HG03039 (cell line): ENCODE measurements around the gene MYO1D.
A peak's percentile ranks its signal among the peaks of the same experiment; 100 is the strongest.
"Not testable (repeated sequence)": the region's sequence is repeated elsewhere in the genome, so short reads cannot be mapped to it uniquely, and the experiment has no call there.

Source experiments
- ATAC-seq: cut with Tn5 transposase; IDR thresholded peaks from one replicate; pipeline ENCODE4 v1.9.1; 2021; ENCODE audit warnings: mild to moderate bottlenecking, moderate library complexity; ENCODE audit not compliant: unreplicated experiment

MYO1D gene

DNA sequence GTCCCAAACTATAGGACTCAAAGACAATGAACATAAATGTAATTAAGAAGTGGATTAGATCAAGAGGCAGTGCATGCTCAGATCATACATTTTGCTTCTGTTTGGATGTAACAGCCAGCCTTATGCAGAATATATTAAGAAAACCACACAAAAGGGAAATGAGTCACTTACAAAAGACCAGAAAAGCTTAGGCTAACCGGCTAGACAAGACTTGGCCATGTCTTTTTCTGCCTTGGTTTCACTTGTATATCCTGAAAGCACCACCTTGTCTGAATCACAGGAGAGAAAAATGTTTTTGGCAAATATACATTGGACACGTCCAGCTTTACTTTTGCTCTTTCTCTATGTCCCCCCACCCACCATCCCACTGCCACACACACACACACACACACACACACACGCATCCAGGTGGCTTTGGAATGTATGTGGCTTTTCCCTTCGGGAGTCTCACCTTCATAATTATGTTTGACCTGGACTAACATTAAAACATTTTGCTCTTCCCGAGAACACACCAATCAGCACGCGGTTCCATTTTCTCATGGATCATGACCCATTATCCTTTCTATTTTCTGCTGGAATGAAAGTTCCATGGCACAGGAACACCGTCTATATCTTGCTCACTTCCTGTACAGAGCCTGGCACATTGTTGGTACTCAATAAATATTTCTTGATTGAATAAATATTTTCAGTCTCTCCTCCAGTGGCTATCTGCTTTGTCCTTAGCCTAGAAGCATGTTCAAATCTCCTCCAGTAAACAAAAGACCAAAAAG is 325.6 kb downstream of the MYO1D start:
- ATAC-seq, result no peak

DNA sequence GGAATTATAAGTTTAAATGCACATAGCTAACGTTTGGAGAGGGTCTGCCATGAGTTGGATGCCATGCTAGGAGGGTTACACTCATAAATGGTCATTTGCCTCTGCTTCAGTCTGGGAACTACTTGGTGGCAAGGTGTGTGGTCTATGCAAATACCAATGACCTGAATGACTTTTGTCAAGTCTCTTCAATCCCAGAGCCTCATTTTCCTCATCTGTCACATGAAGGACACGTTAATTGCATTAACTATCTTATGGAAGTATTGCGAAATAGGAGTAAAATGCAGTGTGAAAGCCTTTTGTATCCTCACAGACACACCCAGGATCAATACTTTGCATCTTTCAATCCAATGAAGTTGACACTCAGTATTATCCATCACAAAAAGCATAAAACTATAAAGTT is 327.4 kb downstream of the MYO1D start:
- ATAC-seq, result no peak

DNA sequence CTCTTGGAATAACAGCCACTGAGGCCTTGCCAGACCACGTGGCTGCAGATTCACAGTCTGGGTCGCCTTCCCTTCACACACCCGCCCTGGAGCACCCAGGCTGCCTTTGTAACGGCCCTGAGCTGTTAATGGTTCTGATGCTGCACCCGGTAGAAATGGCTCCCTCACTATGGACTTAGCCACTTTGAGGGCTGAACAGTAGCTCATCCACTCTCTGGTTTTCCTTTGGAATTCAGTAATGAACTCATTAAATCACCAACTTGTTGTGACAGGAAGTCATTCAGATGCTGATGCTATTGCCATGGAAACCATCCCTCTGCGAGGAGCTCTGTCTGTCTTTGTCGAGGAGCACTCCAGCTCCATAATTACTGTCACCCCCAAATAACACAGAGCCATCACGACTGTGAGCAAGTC is 330.9 kb downstream of the MYO1D start:
- no peak for ATAC-seq

DNA sequence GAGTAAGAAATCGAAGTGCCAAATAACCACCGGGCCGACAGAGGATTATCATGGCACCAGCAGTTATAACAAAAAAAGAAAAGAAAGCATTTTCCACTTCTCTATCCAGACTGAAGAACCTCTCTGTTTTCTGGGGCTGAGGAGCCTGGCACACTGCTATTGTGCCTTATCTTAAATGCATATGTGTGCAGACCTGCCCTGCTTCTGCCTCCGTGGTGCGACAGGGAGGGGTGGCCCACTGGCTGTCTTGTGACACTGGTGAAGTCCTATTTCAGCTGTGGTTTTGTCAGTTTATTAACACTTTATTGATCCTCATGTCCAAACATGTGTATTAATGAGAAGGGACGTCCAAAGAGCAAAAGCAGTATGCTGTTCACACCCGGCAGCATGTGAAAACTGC is 334.7 kb downstream of the MYO1D start:
- ATAC-seq, result no peak

DNA sequence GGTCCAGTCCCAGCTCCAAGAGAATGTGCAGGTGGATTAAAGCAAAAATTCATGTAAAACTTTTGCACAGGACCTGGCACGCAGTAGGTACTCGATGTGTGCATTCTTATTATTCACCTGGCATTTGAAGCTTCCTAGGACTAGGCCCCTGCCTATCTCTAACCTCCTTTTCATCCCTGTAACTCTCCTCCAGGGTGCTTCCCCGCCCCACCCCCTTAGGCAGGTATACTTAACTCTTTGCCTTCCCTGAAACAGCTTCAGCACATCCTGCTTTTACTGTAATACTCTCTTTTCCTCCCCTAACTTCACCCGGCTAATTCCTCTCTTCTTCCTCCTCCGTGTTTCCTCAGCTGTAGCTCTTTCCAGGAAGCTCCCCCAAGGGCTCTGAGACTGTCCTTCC is 335.3 kb downstream of the MYO1D start:
- no peak for ATAC-seq

DNA sequence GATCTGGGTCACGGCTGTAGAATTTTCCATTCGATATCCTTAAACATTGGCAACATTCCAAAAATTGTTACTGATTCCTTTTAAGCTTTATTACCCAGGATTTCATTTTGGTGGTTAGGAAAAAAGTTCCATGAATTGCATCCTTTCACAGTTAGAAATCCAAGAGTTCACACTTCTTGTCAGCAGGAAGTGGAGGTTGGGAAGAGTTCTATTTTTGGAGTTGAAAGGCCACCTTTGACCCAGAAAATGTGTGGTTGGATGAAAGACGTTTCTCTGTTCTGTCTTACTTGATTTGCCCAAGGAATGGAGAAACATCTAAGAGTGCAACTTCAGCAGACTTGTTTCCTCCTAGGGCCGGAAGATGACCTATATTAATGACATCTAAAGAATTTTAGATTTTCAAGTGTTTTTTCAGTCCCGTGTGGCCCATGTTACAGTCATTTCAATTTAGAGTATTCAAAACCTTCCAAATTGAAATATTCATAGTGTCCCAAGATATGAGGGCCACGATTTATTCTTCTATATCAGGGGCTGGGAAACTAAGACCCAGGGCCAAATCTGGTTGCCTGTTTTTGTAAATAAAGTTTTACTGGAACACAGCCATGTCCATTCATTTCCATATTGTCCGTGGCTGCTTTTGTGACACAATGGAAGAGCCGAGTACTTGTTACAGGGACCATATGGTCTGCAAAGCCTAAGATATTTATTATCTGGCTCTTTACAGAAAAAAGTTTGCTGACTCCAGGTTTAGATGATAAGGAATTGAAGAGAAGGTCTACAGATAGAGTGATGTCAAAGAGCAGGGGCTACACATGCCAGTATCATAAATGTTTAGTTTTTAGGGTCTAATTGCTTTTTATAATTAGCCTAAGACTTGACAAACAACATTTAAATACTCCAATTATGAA is 339.9 kb downstream of the MYO1D start:
- no peak for ATAC-seq

DNA sequence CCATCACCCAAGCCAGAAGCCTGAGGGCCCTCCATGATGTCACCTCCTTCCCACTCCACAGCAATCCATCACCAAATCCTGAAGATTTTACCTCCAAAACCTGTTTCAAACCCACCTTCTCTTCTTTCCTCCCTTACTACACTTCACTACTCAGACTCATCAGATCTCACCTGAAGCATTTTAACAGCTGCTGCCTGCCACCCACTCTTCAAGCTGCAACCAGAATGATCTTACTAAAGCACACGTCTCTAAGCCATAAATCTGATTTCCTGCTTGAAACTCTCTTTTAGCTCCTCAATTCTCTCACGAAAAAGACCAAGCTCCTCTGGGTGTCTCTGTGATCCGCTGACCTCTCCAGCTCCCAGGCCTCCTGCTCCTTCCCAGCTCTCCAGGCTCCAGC is 343.6 kb downstream of the MYO1D start:
- ATAC-seq, result no peak

DNA sequence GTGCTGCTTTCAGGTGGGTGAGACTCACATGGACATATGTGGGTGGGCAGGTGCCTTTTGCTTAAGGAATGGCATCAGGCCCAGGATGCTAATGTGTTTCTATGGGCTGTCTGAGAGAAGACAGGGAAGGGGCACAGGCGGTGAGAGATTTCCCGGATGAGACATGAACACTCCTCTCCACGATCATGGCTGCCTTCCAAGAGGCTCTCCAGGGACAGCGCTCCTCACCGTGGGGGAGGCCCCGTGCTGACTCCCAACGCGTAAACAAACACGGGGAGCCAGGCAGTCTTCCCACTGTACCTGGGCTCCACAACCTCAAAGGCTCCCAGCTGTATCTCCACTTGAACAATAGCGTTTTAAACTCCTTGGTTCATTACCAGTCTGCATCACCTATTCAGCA is 347.3 kb downstream of the MYO1D start:
- ATAC-seq, result no peak

DNA sequence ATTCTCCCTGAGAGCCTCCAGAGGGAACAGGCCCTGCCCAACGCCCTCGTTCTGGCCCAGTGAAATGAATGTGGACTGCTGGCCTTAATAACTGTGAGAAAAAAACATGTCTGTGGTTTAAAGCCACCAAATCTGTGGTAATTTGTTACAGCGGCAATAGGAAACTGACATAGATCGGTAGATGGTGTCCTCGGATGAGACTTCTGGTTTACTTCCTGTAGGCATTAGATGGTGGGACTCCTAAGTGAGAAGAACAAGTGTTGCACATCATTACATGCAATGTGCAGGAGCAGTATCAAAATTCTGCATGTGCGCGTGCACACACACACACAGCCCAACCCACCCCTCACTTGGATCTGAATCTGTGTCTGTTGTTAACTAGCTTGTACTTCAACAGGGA is 348.1 kb downstream of the MYO1D start:
- no peak for ATAC-seq

DNA sequence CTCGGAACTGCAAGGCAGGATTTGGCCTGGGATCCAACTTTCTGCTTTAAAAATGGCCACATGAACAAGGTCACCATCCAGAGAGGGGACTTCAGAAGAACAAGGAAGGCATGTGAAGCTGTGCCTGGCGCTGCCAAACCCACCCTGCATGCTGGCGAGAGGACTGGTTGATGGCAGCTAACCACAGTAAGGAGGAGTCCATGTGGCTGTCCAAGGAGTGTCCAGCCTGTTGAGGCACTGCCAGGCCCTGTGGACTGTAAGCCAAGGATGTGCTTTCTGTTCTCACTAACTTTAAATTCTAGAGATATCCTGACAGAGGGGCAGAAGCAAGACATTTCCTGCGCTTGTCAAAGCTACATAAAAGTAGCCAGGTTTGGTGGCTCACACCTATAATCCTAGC is 349.8 kb downstream of the MYO1D start:
- ATAC-seq, result no peak

DNA sequence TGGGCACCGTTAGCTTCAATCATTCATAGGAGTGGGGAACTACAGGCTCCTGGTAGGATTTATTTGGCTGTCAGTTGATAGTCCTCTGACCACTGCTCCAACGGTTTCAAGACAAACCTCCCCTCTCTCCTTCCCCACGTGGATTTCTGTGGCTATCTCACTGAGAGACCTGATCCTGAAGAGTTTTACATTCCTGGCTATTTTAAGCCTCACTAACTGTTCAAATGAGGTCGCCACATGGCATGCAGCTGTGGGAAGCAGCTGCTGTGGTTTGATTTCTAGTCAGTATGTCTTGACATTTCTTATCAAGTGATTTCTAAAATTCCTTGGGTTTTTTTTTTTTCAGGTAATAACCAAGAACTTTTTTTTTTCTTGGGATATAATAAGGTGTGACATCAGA is 351.8 kb downstream of the MYO1D start:
- ATAC-seq, result no peak

DNA sequence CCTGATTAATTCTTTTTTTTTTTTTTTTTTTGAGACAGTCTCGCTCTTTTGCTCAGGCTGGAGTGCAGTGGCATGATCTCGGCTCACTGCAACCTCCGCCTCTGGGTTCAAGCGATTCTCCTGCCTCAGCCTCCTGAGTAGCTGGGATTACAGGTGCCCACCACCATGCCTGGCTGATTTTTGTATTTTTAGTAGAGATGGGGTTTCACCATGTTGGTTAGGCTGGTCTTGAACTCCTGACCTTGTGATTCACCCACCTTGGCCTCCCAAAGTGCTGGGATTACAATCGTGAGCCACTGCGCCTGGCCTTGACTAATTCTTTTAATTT is 352.4 kb downstream of the MYO1D start:
- not testable (repeated sequence) for ATAC-seq

DNA sequence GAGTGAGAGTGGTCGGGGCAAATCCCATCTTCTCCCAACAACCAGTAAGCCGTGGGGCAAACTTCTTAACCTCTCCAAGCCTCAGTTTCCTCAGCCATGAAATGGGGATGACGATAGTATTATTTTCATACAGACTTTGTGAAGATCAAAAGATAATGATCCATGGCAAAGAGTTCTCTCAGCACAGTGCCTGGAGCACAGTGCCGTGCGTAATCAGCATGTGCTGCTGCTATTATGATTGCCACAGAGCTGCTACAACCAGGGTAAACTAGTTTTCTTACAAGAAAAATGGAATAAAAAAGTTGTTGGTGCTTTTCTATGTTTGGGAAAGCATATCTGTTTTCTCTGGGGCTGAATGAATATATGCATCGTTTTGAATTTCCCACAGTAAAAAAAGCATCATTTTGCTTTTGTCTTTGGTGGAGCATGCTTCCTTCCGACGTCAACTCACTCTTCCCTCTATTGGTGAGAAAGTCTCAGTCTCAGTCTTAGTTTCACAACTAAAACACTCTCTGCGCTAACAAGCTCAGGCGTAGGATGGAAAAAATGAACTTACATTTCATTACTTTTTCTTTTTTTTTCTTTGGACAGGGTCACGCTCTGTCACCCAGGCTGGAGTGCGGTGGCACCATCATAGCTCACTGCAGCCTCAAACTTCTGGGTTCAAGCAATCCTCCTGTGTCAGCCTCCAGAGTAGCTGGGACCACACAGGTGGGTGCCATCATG is 352.9 kb downstream of the MYO1D start:
- ATAC-seq, result no peak

DNA sequence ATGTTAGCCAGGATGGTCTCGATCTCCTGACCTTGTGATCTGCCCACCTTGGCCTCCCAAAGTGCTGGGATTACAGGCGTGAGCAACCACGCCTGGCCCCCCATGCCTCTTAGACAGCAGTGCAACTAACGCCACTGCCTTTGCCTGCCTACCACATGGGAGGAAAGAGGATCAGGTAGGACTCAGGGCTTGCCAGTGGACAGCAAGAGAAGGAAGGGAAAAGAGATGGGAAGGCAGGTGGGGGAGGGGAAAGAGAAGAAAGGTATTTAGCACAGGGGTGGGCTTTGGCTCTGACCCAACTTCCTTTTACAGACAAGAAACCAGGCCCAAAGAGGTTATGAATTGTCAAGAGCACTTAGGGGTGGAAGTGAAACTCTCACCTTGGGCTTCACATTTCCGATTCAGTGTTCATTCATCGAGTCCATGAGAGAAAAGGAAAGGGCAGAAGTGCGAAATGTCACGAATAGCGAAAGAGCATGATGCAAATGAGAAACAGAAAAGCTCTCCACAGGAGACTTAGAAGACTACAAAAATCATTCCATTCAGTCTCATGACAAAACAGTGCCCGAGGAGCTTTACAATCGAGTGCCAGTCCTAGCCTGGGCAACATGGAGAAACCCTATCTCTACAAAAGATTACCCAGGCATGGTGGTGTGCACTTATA is 353.8 kb downstream of the MYO1D start:
- ATAC-seq, result peak; percentile 42

DNA sequence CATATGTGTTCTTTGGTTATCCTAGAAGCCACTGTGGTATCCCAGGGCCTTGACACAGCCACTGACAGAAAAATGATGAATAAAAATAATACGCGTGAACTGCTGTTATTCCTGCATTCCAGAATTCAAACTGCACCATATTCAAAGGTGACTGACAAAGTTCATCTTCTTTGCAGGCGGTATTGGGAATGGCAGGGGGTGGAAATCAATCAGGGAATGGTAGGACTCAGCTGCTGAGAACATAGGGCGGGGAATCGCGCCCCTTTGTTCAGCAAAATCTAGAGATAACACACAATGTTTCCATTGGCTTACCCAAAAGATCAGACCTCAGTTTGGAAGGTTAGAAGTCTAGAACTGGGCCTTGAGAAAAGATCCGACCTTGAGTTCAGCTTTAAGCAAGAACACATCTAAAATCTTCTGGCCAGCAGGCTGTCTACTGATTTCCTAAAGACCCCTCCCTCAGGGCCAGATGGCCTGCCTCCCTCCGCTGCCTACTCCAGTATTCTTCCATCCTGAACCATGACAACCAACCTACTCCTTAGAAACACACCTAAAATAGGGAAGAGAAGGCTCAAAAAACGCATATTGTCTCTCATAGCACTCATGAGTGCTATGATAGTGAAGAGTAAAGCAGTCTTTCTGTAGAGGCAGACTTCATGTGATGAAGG is 356.1 kb downstream of the MYO1D start:
- no peak for ATAC-seq

DNA sequence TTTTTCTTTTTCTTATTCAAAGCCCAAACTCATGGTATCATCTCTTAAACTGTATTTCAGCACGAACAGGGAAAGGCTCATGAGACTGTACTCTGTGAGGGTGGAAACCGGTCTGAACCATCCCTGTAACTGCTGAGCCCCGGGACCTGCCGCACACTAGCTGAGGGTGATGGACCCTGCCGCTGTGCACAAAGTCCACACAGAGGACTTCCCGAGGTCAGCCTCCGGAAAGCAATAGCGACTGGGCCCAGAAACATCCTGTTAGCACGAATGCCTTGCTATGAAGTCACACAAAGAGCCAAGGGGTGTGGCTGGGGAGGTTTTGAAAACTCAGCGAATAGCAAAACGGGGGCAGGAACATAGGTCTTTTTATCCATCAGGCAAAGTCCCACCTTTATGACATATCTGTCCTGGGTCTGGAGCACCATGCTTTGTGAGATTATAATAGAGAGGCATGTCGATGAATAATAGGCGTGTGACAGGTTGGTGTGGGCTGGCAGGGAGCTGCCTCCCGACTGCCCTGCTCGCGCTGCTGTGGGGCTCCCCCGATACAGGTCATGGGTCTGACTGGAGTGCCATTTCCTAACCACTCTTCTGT is 356.7 kb downstream of the MYO1D start:
- ATAC-seq, result no peak

DNA sequence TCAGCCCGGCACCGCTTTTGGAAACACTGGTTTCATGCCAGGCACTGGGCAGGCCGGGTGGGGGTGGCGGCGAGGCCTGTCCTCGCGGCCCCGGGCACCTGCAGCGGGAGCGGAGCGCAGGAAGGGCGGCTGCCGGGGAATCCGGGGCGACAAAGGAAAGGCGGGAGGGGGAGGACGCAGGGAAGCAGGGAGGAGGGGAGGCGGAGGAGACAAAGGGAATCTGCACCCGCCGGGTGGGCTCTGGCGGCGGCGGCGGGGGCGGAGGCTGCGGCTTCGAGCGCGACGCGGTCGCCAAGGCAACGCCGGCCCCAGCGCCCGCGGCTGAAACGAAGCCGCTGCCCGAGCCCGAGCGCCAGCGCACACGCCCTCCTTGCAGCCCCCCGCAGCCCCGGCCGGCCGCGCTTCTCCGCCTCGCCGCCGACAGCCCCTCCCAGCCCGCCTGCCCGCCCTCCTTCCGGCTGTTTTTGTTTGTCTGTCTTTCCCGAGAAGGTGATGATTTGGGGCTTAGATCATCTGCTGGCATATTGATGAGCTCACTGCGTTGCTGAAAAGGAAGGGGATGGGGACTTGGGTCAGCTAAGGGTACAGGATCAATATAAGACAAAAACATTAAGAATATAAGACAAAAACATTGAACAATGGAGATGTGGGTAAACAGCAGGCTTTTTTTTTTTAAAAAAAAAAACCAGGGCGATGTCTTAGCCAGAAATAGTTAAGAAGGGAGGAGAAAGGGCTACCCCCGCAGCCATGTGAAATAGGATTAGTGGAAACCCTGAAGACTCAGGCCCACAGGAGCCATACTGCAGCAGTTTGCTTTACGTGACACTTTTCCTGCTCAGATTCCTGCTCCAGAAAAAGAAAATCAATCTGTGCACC is 357.5 kb downstream of the MYO1D start:
- no peak for ATAC-seq

DNA sequence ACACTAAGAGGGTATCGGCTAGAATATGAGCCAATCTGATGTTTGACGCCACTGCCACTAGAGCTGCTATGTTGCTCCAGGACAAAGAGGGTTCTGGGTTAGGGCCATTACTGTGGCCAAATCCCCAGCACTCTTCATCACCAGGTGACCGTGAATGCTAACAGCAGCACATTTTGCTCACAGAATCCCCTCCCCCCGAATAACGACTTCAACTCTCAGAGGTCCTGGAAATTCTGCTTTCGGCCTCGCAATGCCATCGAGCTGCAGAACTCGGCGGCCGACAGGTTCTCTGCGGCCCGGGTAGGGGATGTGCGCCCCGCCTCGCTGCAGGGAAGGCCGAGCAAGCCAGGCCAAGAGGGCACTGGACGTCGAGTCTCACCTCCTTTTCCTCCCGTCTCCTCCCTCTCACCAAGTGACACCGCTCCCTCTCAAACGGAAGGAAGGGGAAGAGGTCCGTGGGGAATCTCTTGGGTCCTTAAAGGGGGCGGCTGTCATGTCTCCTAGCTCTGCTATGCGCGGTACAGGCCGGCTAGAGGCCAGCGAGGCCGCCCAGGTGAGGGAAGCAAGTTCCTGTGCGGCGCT is 358.2 kb downstream of the MYO1D start:
- ATAC-seq, result no peak

DNA sequence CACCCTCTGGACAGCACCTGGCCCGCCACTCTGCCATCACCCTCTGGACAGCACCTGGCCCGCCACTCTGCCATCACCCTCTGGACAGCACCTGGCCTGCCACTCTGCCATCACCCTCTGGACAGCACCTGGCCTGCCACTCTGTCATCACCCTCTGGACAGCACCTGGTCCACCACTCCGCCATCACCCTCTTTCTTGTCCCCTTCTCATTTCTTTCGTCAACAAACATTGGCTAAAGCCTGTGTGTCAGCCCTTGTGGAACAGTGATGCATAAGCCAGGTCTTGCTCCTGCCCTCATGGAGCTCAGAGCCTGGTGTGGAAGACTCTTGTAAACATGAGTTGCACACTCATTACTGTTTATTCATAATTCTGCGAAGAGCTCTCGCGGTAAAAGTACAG is 358.9 kb downstream of the MYO1D start:
- no peak for ATAC-seq
